ENCODE measurements around the gene IL10RA.

IL10RA gene

GRCh38 chr11:117993988-117994745, 8.0 kb downstream of the IL10RA start:
- no peaks in the 10 kb centered on the region for H4K20me1 ChIP-seq (ENCODE audit: insufficient read depth, low read length)
- H3K4me3 ChIP-seq (ENCODE audit: low read depth, low read length, poor library complexity, severe bottlenecking) = no peak overlapping the region

GRCh38 chr11:117995472-117995871, 9.3 kb downstream of the IL10RA start:
- Histone ChIP-seq H3K9me2 (ENCODE audit: low read depth, low read length) (no peaks in the 10 kb centered on the region), H3K79me2 (ENCODE audit: insufficient read depth, low read length) (no peaks in the 10 kb centered on the region), H3K27me3 (ENCODE audit: insufficient read depth, low read length) (no peaks in the 10 kb centered on the region), H3K36me3 (ENCODE audit: insufficient read depth, low read length) (no peaks in the 10 kb centered on the region), H3K27ac (ENCODE audit: low read depth, low read length, poor library complexity, severe bottlenecking) (no peak overlapping the region), H4K20me1 (ENCODE audit: insufficient read depth, low read length) (no peaks in the 10 kb centered on the region), H3K9me3 (ENCODE audit: low read length) (no peaks in the 10 kb centered on the region), H3F3A (ENCODE audit: insufficient read depth, low read length) (no peaks in the 10 kb centered on the region), H2AFZ (ENCODE audit: low read length) (no peak overlapping the region), H3K4me3 (ENCODE audit: low read depth, low read length, poor library complexity, severe bottlenecking) (no peak overlapping the region), H3K9ac (ENCODE audit: low read length) (no peak overlapping the region), H3K4me2 (ENCODE audit: low read length) (no peak overlapping the region), H3K4me1 (ENCODE audit: insufficient read depth, low read length, severe bottlenecking) (peaks cover 9% of the 10 kb centered on the region)
- TF ChIP-seq CTCF (IDR thresholded peaks at IDR 0.05; ENCODE audit: low read length) (no peak), EZH2 (IDR thresholded peaks at IDR 0.05; ENCODE audit: borderline replicate concordance, low read length) (no peak)

More at GRCh38 chr11:117993988-117994745, 8.0 kb downstream of the IL10RA start:
- no peak for TF ChIP-seq EZH2 (IDR thresholded peaks at IDR 0.05; ENCODE audit: borderline replicate concordance, low read length)
- TF ChIP-seq CTCF (IDR thresholded peaks at IDR 0.05; ENCODE audit: low read length) = no peak
- Histone ChIP-seq H3K9me3 (ENCODE audit: low read length) (no peaks in the 10 kb centered on the region), H3K9me2 (ENCODE audit: low read depth, low read length) (no peaks in the 10 kb centered on the region), H3K36me3 (ENCODE audit: insufficient read depth, low read length) (no peaks in the 10 kb centered on the region), H3K9ac (ENCODE audit: low read length) (no peak overlapping the region), H3K4me1 (ENCODE audit: insufficient read depth, low read length, severe bottlenecking) (peaks cover 9% of the 10 kb centered on the region), H3K79me2 (ENCODE audit: insufficient read depth, low read length) (no peaks in the 10 kb centered on the region), H3K27me3 (ENCODE audit: insufficient read depth, low read length) (no peaks in the 10 kb centered on the region), H3F3A (ENCODE audit: insufficient read depth, low read length) (no peaks in the 10 kb centered on the region), H3K4me2 (ENCODE audit: low read length) (no peak overlapping the region), H3K27ac (ENCODE audit: low read depth, low read length, poor library complexity, severe bottlenecking) (no peak overlapping the region), H2AFZ (ENCODE audit: low read length) (no peak overlapping the region)

GRCh38 chr11:117996058-117996457, 9.9 kb downstream of the IL10RA start:
- H3K9me3 ChIP-seq (ENCODE audit: low read length) = no peaks in the 10 kb centered on the region
- no peaks in the 10 kb centered on the region for H3K79me2 ChIP-seq (ENCODE audit: insufficient read depth, low read length)
- no peak overlapping the region for H3K4me2 ChIP-seq (ENCODE audit: low read length)
- H4K20me1 ChIP-seq (ENCODE audit: insufficient read depth, low read length) = no peaks in the 10 kb centered on the region
- no peaks in the 10 kb centered on the region for H3K36me3 ChIP-seq (ENCODE audit: insufficient read depth, low read length)
- peaks cover 9% of the 10 kb centered on the region for H3K4me1 ChIP-seq (ENCODE audit: insufficient read depth, low read length, severe bottlenecking)
- H3K27ac ChIP-seq (ENCODE audit: low read depth, low read length, poor library complexity, severe bottlenecking) = no peak overlapping the region
- no peak overlapping the region for H3K4me3 ChIP-seq (ENCODE audit: low read depth, low read length, poor library complexity, severe bottlenecking)
- no peaks in the 10 kb centered on the region for H3K9me2 ChIP-seq (ENCODE audit: low read depth, low read length)
- no peaks in the 10 kb centered on the region for H3K27me3 ChIP-seq (ENCODE audit: insufficient read depth, low read length)
- no peak for TF ChIP-seq EZH2 (IDR thresholded peaks at IDR 0.05; ENCODE audit: borderline replicate concordance, low read length)
- TF ChIP-seq CTCF (IDR thresholded peaks at IDR 0.05; ENCODE audit: low read length) = no peak
- no peaks in the 10 kb centered on the region for H3F3A ChIP-seq (ENCODE audit: insufficient read depth, low read length)
- H3K9ac ChIP-seq (ENCODE audit: low read length) = no peak overlapping the region
- H2AFZ ChIP-seq (ENCODE audit: low read length) = no peak overlapping the region
